B cell (primary cell): Measurements from ENCODE around the gene UBQLN3. TPM values are rescaled to one million over a fixed set of nuclear protein-coding genes. Genes with fewer than 3 reads are reported as not detected.

Source experiments
- ATAC-seq: fragments of 200-7000 bp; cut with Tn5 transposase; one replicate; pipeline ENCODE4 v1.10.0; 2021; ENCODE audit warnings: low read depth, mild to moderate bottlenecking, moderate number of reproducible peaks, moderate library complexity
- CTCF ChIA-PET: fragments of 350-600 bp; sonication (Branson Sonifier 250); formaldehyde crosslinking; loops from one replicate; lab custom pipeline; 2021; ENCODE audit warnings: antibody characterized with exemption, inconsistent platforms; lab: Charles Lee
- POLR2A ChIA-PET: fragments of 350-600 bp; sonication (Branson Sonifier 250); formaldehyde crosslinking; loops from one replicate; lab custom pipeline; 2021; ENCODE audit warnings: antibody characterized with exemption; lab: Charles Lee
- DNase-seq: peaks from one replicate; pipeline ENCODE4 v3.0.0; 2013
- H2AFZ ChIP-seq: 2 replicates; pipeline ENCODE4 v1.6.1; 2012; ENCODE audit warnings: mild to moderate bottlenecking, low read depth, low read length; ENCODE audit not compliant: insufficient read depth, poor library complexity, severe bottlenecking
- H3K27ac ChIP-seq, 2 donors: 1 replicate in 1 of 2; 2 replicates in 1 of 2; pipeline ENCODE4 v1.5.1; 2012 to 2013; ENCODE audit warnings: low read length in 2 of 2, mild to moderate bottlenecking in 2 of 2, moderate library complexity in 1 of 2
- H3K27me3 ChIP-seq, 4 experiments: fragments of 200-600 bp in 1 of 4; sonication (generic) in 1 of 4; replicated peaks in 1 of 4; 1 replicate in 2 of 4; 2 replicates in 2 of 4; pipeline versions ENCODE4 v1.6.1 to v1.7.0; 2013 to 2016; ENCODE audit warnings: low read length in 3 of 4, mild to moderate bottlenecking in 2 of 4, mixed read lengths in 1 of 4, moderate library complexity in 1 of 4; ENCODE audit not compliant: insufficient read depth in 4 of 4, control insufficient read depth in 3 of 4; ENCODE audit errors: control extremely low read depth in 1 of 4
- H3K36me3 ChIP-seq, 2 experiments: replicated peaks in 1 of 2; 1 replicate in 1 of 2; 2 replicates in 1 of 2; pipeline versions ENCODE4 v1.6.1 to v1.7.1; 2013; ENCODE audit warnings: low read length in 1 of 2; ENCODE audit not compliant: insufficient read depth in 2 of 2, control insufficient read depth in 1 of 2; ENCODE audit errors: control extremely low read depth in 1 of 2, extremely low read depth in 1 of 2
- H3K4me1 ChIP-seq, 2 donors: fragments of 200-600 bp in 1 of 2; sonication (generic) in 1 of 2; 1 replicate in 1 of 2; 2 replicates in 1 of 2; pipeline versions ENCODE4 v1.5.1 to v1.6.1; 2013 to 2017; ENCODE audit warnings: low read length in 2 of 2; ENCODE audit not compliant: control insufficient read depth in 2 of 2, insufficient read depth in 2 of 2
- H3K4me2 ChIP-seq: replicated peaks from 2 replicates; pipeline ENCODE3; 2012; ENCODE audit warnings: mild to moderate bottlenecking, low read depth, low read length; ENCODE audit not compliant: poor library complexity, severe bottlenecking
- H3K4me3 ChIP-seq, 5 experiments: fragments of 200-600 bp in 1 of 5; sonication (generic) in 1 of 5; 1 replicate in 3 of 5; 2 replicates in 2 of 5; pipeline versions ENCODE4 v1.5.1 to v1.7.0; 2011 to 2016; ENCODE audit warnings: low read length in 4 of 5, mild to moderate bottlenecking in 4 of 5, low read depth in 2 of 5, control low read depth in 1 of 5, moderate library complexity in 1 of 5; ENCODE audit not compliant: insufficient read depth in 1 of 5; ENCODE audit errors: control extremely low read depth in 1 of 5, extremely low read depth in 1 of 5
- H3K79me2 ChIP-seq: fragments of 200-600 bp; sonication (generic); one replicate; pipeline ENCODE4 v1.6.0; 2016; ENCODE audit warnings: low read length; ENCODE audit not compliant: control insufficient read depth, insufficient read depth
- H3K9ac ChIP-seq: fragments of 200-600 bp; sonication (generic); 2 replicates; pipeline ENCODE4 v1.6.1; 2017; ENCODE audit warnings: mild to moderate bottlenecking, low read length, moderate library complexity
- H3K9me3 ChIP-seq, 3 donors: one replicate each; pipeline versions ENCODE4 v1.6.1 to v1.7.1; 2013; ENCODE audit warnings: low read length in 2 of 3; ENCODE audit not compliant: control insufficient read depth in 2 of 3, insufficient read depth in 1 of 3; ENCODE audit errors: control extremely low read depth in 1 of 3
- H4K20me1 ChIP-seq: 2 replicates; pipeline ENCODE4 v1.6.0; 2012; ENCODE audit warnings: mild to moderate bottlenecking, low read length; ENCODE audit not compliant: insufficient read depth, control insufficient read depth, poor library complexity, severe bottlenecking
- H3K27ac Mint-ChIP-seq: one replicate; pipeline ENCODE4 v1.8.0; 2021; ENCODE audit warnings: mixed read lengths
- H3K27me3 Mint-ChIP-seq: one replicate; pipeline ENCODE4 v1.8.0; 2021; ENCODE audit warnings: mixed read lengths
- H3K4me1 Mint-ChIP-seq: one replicate; pipeline ENCODE4 v1.8.0; 2021; ENCODE audit warnings: mixed read lengths
- H3K4me3 Mint-ChIP-seq: one replicate; pipeline ENCODE4 v1.8.0; 2021; ENCODE audit warnings: mixed read lengths
- H3K9me3 Mint-ChIP-seq: one replicate; pipeline ENCODE4 v1.8.0; 2022; ENCODE audit warnings: mixed read lengths; ENCODE audit not compliant: insufficient read depth
- EZH2 ChIP-seq: IDR thresholded peaks from 2 replicates; pipeline ENCODE4 v1.6.1; 2012; ENCODE audit warnings: borderline replicate concordance, low read depth, mild to moderate bottlenecking, moderate library complexity, low read length; ENCODE audit not compliant: insufficient read depth, poor library complexity, severe bottlenecking
- WGBS: methylation state at CpG from one replicate; pipeline ENCODE4 v1.1.5; 2013; ENCODE audit warnings: missing lambda C conversion rate; ENCODE audit not compliant: insufficient coverage; 5-methylcytosine and 5-hydroxymethylcytosine counted together
- intact Hi-C: fragments of 100-400 bp; cut with micrococcal nuclease; formaldehyde crosslinking; loops from one replicate; pipeline ENCODE4 v1.10.0; 2022
- polyA plus RNA-seq: library from polyadenylated mRNA; depleted of rRNA; stranded (reverse); fragments of >200 nt; gene quantifications from 2 replicates; pipeline ENCODE4 v1.2.3, GENCODE V29; 2012
- total RNA-seq, 2 donors: library from RNA; stranded (reverse); fragments of 120-200 nt in 1 of 2; gene quantifications; 1 replicate in 1 of 2; 2 replicates in 1 of 2; pipeline versions ENCODE4 v1.2.3 to v1.2.4, GENCODE V29; 2013 to 2022
- TF ChIP-seq, protein P1 (sequence below): fragments of 200-600 bp; IDR thresholded peaks from one replicate; pipeline ENCODE4 v1.8.0; 2022; ENCODE audit warnings: antibody characterized with exemption, mild to moderate bottlenecking

The UBQLN3 gene
- total and polyA plus RNA-seq, 2 donors (not counting 1 experiment from before 2014, with no cell fraction given): 0.59 TPM; not detected in 1

DNA sequence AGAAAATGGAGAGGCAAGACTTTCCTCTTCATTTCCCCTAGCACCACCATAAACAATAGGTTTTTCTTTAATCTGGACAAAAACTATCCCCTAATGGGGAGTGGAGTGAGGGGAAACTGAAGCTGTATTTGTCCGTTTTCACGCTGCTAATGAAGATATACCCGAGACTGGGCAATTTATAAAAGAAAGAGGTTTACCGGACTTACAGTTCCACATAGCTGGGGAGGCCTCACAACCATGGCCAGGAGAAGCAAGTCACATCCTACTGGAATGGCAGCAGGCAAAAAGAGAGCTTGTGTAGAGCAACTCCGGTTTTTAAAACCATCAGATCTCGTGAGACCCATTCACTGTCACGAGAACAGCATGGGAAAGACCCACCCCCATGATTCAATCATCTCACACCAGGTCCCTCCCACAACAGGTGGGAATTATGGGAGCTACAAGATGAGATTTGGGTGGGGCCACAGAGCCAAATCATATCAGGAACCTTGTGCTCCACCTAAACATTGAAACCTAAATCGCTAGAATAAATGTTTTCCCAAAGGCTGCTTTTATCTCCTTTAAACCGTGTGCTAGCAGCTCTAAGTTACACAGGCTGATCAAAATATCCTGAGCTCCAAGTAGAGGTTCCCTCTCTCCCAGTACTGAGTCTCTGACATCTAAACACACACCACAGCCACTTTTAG is 4.3 kb downstream of the UBQLN3 start:
- Histone ChIP-seq H4K20me1 (no peaks in the 10 kb centered on the region), H3K9ac (no peak overlapping the region), H3K9me3 (no peaks in the 10 kb centered on the region), H3K79me2 (no peaks in the 10 kb centered on the region), H3K27ac (no peak overlapping the region), H3K4me2 (no peak overlapping the region), H3K27me3 (no peaks in the 10 kb centered on the region), H3K36me3 (no peaks in the 10 kb centered on the region), H2AFZ (no peak overlapping the region), H3K4me3 (no peak overlapping the region), H3K4me1 (no peaks in the 10 kb centered on the region)
- TF ChIP-seq, protein P1, sequence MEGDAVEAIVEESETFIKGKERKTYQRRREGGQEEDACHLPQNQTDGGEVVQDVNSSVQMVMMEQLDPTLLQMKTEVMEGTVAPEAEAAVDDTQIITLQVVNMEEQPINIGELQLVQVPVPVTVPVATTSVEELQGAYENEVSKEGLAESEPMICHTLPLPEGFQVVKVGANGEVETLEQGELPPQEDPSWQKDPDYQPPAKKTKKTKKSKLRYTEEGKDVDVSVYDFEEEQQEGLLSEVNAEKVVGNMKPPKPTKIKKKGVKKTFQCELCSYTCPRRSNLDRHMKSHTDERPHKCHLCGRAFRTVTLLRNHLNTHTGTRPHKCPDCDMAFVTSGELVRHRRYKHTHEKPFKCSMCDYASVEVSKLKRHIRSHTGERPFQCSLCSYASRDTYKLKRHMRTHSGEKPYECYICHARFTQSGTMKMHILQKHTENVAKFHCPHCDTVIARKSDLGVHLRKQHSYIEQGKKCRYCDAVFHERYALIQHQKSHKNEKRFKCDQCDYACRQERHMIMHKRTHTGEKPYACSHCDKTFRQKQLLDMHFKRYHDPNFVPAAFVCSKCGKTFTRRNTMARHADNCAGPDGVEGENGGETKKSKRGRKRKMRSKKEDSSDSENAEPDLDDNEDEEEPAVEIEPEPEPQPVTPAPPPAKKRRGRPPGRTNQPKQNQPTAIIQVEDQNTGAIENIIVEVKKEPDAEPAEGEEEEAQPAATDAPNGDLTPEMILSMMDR: no peak
- TF ChIP-seq EZH2: no peak
- DNase-seq: no peak
- Mint-ChIP-seq H3K27ac (no peak overlapping the region), H3K4me3 (no peak overlapping the region), H3K4me1 (no peaks in the 10 kb centered on the region), H3K9me3 (no peaks in the 10 kb centered on the region), H3K27me3 (peaks cover 22% of the 10 kb centered on the region)
- POLR2A ChIA-PET: no interaction called here
- 99% methylated on average over 6 of the region's 9 CpGs for WGBS
- CTCF ChIA-PET: no interaction called here
- intact Hi-C loops: no loop called here
- no peak for ATAC-seq

- CTCF ChIA-PET: interaction anchor here (1.6 kb wide), 1 partner anchor 28 kb away, joined by 4 read pairs; no protein-coding TSS in a partner anchor
- H4K20me1 ChIP-seq: no peaks in the 10 kb centered on the region
These were observed 5.3 kb downstream of the UBQLN3 start for GRCh38 chr11:5504403-5504921.

More at GRCh38 chr11:5504403-5504921, 5.3 kb downstream of the UBQLN3 start:
- Histone ChIP-seq H3K9ac (no peak overlapping the region), H3K4me3 (no peak overlapping the region), H3K79me2 (no peaks in the 10 kb centered on the region), H3K4me1 (no peaks in the 10 kb centered on the region), H3K9me3 (no peaks in the 10 kb centered on the region), H3K27ac (no peak overlapping the region), H3K4me2 (no peak overlapping the region), H3K27me3 (no peaks in the 10 kb centered on the region), H3K36me3 (no peaks in the 10 kb centered on the region), H2AFZ (no peak overlapping the region)
- POLR2A ChIA-PET: no interaction called here
- Mint-ChIP-seq H3K9me3 (no peaks in the 10 kb centered on the region), H3K4me3 (no peak overlapping the region), H3K27ac (no peak overlapping the region), H3K4me1 (no peaks in the 10 kb centered on the region), H3K27me3 (peaks cover 24% of the 10 kb centered on the region)
- WGBS: 83% methylated on average over 1 of the region's 2 CpGs
- ATAC-seq (no peak), DNase-seq (no peak)
- no peak for TF ChIP-seq EZH2
- intact Hi-C loops: no loop called here
